ENCODE data around the gene DBI. TPM values are rescaled to one million over a fixed set of nuclear protein-coding genes. Genes with fewer than 3 reads are reported as not detected.

The DBI gene
- total RNA-seq, 6 donors from 2014 or later: 60.8 to 250 (median 159) TPM

- 91 to 94% methylated on average over 2 of the region's 2 CpGs for WGBS, 2 donors
- no peak for ATAC-seq (ENCODE audit: low FRiP score in 2 of 2)
Observed at GRCh38 chr2:119333833-119334232, 32.9 kb upstream of the DBI start.

DNA sequence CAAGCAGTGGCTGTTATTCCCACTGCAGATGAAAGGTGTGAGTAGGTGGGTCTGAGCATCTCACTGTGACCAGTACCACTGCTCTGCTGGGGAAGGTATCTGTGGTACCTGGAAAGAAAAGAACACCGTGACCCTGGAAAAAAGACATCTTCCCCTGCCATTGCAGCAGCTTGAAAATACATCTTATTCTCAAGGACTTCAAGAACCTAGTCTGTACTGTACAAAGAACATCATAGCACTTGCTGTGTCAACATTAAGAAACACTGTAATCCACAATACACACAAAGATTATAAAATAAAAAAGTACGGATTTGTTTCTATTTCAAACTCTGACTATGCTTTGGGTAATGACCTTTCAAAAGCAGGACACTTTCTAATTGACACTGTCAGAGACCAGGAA is 29.0 kb upstream of the DBI start:
- no peak for ATAC-seq (ENCODE audit: low FRiP score in 2 of 2)
- no peak for TF ChIP-seq EP300 (IDR thresholded peaks at IDR 0.05)
- TF ChIP-seq, protein P1, sequence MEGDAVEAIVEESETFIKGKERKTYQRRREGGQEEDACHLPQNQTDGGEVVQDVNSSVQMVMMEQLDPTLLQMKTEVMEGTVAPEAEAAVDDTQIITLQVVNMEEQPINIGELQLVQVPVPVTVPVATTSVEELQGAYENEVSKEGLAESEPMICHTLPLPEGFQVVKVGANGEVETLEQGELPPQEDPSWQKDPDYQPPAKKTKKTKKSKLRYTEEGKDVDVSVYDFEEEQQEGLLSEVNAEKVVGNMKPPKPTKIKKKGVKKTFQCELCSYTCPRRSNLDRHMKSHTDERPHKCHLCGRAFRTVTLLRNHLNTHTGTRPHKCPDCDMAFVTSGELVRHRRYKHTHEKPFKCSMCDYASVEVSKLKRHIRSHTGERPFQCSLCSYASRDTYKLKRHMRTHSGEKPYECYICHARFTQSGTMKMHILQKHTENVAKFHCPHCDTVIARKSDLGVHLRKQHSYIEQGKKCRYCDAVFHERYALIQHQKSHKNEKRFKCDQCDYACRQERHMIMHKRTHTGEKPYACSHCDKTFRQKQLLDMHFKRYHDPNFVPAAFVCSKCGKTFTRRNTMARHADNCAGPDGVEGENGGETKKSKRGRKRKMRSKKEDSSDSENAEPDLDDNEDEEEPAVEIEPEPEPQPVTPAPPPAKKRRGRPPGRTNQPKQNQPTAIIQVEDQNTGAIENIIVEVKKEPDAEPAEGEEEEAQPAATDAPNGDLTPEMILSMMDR (IDR thresholded peaks at IDR 0.05): no peak
- TF ChIP-seq POLR2AphosphoS5 (IDR thresholded peaks at IDR 0.05): no peak
- H3K4me1 ChIP-seq: no peaks in the 10 kb centered on the region
- H3K4me3 ChIP-seq: no peak overlapping the region
- H3K36me3 ChIP-seq: peaks cover 0 to 16% (median 0%) of the 10 kb centered on the region in 4 donors
- no peak overlapping the region for H3K27ac ChIP-seq
- no peak for DNase-seq
- no peaks in the 10 kb centered on the region for H3K9me3 ChIP-seq
- H3K27me3 ChIP-seq: no peaks in the 10 kb centered on the region
- 74 to 76% methylated on average over 2 of the region's 2 CpGs for WGBS, 2 donors

More at GRCh38 chr2:119333833-119334232, 32.9 kb upstream of the DBI start:
- H3K27ac ChIP-seq: no peak overlapping the region
- no peaks in the 10 kb centered on the region for H3K27me3 ChIP-seq
- H3K36me3 ChIP-seq: peaks cover 0 to 16% (median 0%) of the 10 kb centered on the region in 4 donors
- H3K9me3 ChIP-seq: no peaks in the 10 kb centered on the region
- no peaks in the 10 kb centered on the region for H3K4me1 ChIP-seq
- no peak for DNase-seq
- TF ChIP-seq EP300 (IDR thresholded peaks at IDR 0.05): no peak
- TF ChIP-seq, protein P1 (IDR thresholded peaks at IDR 0.05): no peak
- TF ChIP-seq POLR2A (IDR thresholded peaks at IDR 0.05): no peak
- TF ChIP-seq POLR2AphosphoS5 (IDR thresholded peaks at IDR 0.05): no peak
- H3K4me3 ChIP-seq: no peak overlapping the region

- TF ChIP-seq EP300 (IDR thresholded peaks at IDR 0.05) (no peak), POLR2AphosphoS5 (IDR thresholded peaks at IDR 0.05) (no peak)
- no peaks in the 10 kb centered on the region for H3K9me3 ChIP-seq
- H3K27me3 ChIP-seq: no peaks in the 10 kb centered on the region
- H3K36me3 ChIP-seq: peaks cover 0 to 16% (median 0%) of the 10 kb centered on the region in 4 donors
- no peak for DNase-seq
- no peak overlapping the region for H3K27ac ChIP-seq
- WGBS, 2 donors: 77 to 87% methylated on average over 2 of the region's 2 CpGs
- no peaks in the 10 kb centered on the region for H3K4me1 ChIP-seq
- H3K4me3 ChIP-seq: no peak overlapping the region
- ATAC-seq (ENCODE audit: low FRiP score in 2 of 2): no peak
Observed at GRCh38 chr2:119338272-119338671, 28.5 kb upstream of the DBI start.

DNA sequence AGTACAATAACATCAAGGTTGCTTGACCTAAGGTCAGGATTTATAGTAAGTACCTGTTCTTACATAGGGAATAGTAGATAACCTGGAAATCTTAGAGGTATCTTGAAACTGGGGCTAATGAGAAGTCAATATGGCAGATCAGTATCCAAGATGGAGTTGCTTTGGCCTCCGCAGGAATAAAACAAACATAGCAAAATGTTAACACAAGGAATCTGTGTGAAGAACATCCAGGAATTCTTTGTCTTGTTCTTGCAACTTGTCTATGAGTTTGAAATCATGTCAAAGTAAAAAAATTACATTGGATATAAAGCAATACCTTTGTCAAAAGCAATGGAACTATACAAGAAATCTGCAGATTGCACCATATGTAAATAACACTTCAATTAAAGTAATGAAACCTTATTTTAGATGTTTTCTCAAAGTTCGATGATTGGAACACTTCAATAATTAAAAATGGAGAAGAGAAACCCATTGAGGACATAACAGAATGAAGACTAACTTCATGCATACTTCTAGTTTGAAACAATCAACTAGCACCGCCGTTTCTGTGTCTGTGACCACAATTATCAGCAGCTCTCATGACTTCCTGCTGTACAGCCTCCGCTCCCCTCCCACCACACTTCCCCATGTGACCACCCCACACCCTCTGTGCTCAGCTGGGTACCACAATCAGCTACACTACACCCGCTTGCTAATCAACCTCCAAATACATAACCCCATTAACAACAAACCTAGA is 27.8 kb upstream of the DBI start:
- WGBS, 2 donors: 52 to 62% methylated on average over 6 of the region's 6 CpGs
- H3K4me1 ChIP-seq: no peaks in the 10 kb centered on the region
- H3K27me3 ChIP-seq: no peaks in the 10 kb centered on the region
- H3K36me3 ChIP-seq: peaks cover 0 to 16% (median 0%) of the 10 kb centered on the region in 4 donors
- no peak overlapping the region for H3K27ac ChIP-seq
- TF ChIP-seq, protein P1 (IDR thresholded peaks at IDR 0.05): no peak
- TF ChIP-seq EP300 (IDR thresholded peaks at IDR 0.05): no peak
- no peak for TF ChIP-seq POLR2AphosphoS5 (IDR thresholded peaks at IDR 0.05)
- H3K9me3 ChIP-seq: no peaks in the 10 kb centered on the region
- peak; percentile 75 for ATAC-seq (ENCODE audit: low FRiP score in 2 of 2)
- peak in 1 of 2 donors; percentile 60 for DNase-seq
- no peak overlapping the region for H3K4me3 ChIP-seq

- ATAC-seq (ENCODE audit: low FRiP score in 2 of 2) (no peak), DNase-seq (no peak)
- WGBS, 2 donors: 90 to 95% methylated on average over 7 of the region's 7 CpGs
- Histone ChIP-seq H3K36me3 (peaks cover 0 to 16% (median 0%) of the 10 kb centered on the region in 4 donors), H3K27me3 (no peaks in the 10 kb centered on the region), H3K4me3 (no peak overlapping the region), H3K27ac (no peak overlapping the region), H3K4me1 (no peaks in the 10 kb centered on the region), H3K9me3 (no peaks in the 10 kb centered on the region)
- no peak for TF ChIP-seq POLR2AphosphoS5 (IDR thresholded peaks at IDR 0.05)
- TF ChIP-seq, protein P1 (IDR thresholded peaks at IDR 0.05): no peak
- no peak for TF ChIP-seq POLR2A (IDR thresholded peaks at IDR 0.05)
- TF ChIP-seq EP300 (IDR thresholded peaks at IDR 0.05): no peak
Observed at GRCh38 chr2:119339562-119339923, 27.2 kb upstream of the DBI start.
